Measurements from ENCODE around the gene FUT1. TPM values are rescaled to one million over a fixed set of nuclear protein-coding genes. Genes with fewer than 3 reads are reported as not detected.

FUT1 gene
- total and polyA plus RNA-seq, 2 of the 8 experiments (the other 6 are each of a cell fraction or from before 2014, with no cell fraction given) = 7.4 to 12.9 TPM

GRCh38 chr19:48772503-48772953 lies 20.1 kb upstream of the FUT1 start:
- no peaks in the 10 kb centered on the region for H3K79me1 ChIP-seq (ENCODE audit: low read depth, low read length)
- 92% methylated on average over 13 of the region's 13 CpGs; no CpG with 5 or more reads in 1 of the 2 experiments for WGBS, 2 experiments (ENCODE audit: extremely low coverage in 1 of 2, insufficient coverage in 1 of 2, insufficient read length in 1 of 2, insufficient replicate concordance in 2 of 2, low coverage in 1 of 2, low lambda C conversion rate in 2 of 2, missing lambda C conversion rate in 1 of 2)
- H3K36me3 ChIP-seq (ENCODE audit: control insufficient read depth in 2 of 4, insufficient read depth in 4 of 4, low read length in 3 of 4) = no peaks in the 10 kb centered on the region
- no peak overlapping the region for H2AK5ac ChIP-seq (ENCODE audit: low read depth, low read length)
- no peak overlapping the region for H3K4ac ChIP-seq (replicated peaks; ENCODE audit: insufficient read length, low read depth, low read length)
- H2BK5ac ChIP-seq (ENCODE audit: low read depth, low read length) = no peak overlapping the region
- H3K27ac ChIP-seq (ENCODE audit: low read depth, low read length) = no peak overlapping the region
- H2AFZ ChIP-seq (ENCODE audit: low read length) = peak overlapping the region; percentile 6; the same call in 1 of the 2 replicates
- H2BK20ac ChIP-seq (ENCODE audit: low read length) = no peak overlapping the region
- H3K9ac ChIP-seq (replicated peaks in 1 of 4; ENCODE audit: extremely low read depth in 1 of 4, low read depth in 3 of 4, low read length in 3 of 4) = no peak overlapping the region
- DNase-seq (ENCODE audit: low read depth in 1 of 2, low spot score in 2 of 2) = no peak
- no peak overlapping the region for H2BK120ac ChIP-seq (replicated peaks; ENCODE audit: low read depth, low read length)
- no peak for FAIRE-seq
- H4K8ac ChIP-seq (ENCODE audit: extremely low read depth, insufficient read depth, low read length) = no peak overlapping the region
- no peak overlapping the region for H4K91ac ChIP-seq (replicated peaks; ENCODE audit: insufficient read length, low read length)
- H4K20me1 ChIP-seq (replicated peaks in 1 of 2; ENCODE audit: control insufficient read depth in 1 of 2, insufficient read depth in 2 of 2, low read length in 2 of 2) = no peaks in the 10 kb centered on the region
- H2BK12ac ChIP-seq (ENCODE audit: low read depth, low read length) = no peak overlapping the region
- ChIA-PET CTCF (ENCODE audit: partially characterized antibody) (interaction anchor here (1.1 to 1.2 kb wide), 2 partner anchors 69 to 126 kb away, joined by 4 to 5 read pairs; partner anchors contain the start of gene CA11), POLR2A (ENCODE audit: partially characterized antibody) (interaction anchor here (0.6 to 0.9 kb wide), 5 partner anchors 10 to 77 kb away, joined by 3 to 7 read pairs (median 4); no protein-coding TSS in a partner anchor)
- H2BK15ac ChIP-seq (ENCODE audit: low read length) = no peak overlapping the region
- no peaks in the 10 kb centered on the region for H3K27me3 ChIP-seq (replicated peaks in 1 of 4; ENCODE audit: control insufficient read depth in 3 of 4, extremely low read depth in 1 of 4, insufficient read depth in 3 of 4, low read length in 3 of 4)
- no peak overlapping the region for H3K23ac ChIP-seq (ENCODE audit: insufficient read length)
- H3K4me3 ChIP-seq (ENCODE audit: extremely low read depth in 1 of 4, insufficient read depth in 2 of 4, low read depth in 3 of 4, low read length in 4 of 4) = no peak overlapping the region
- H3K9me3 ChIP-seq (ENCODE audit: insufficient read depth in 2 of 2, low read depth in 1 of 2, low read length in 1 of 2) = no peaks in the 10 kb centered on the region
- no peak overlapping the region for H3K14ac ChIP-seq (ENCODE audit: insufficient read length)
- H4K5ac ChIP-seq (ENCODE audit: insufficient read length, low read depth, low read length) = no peak overlapping the region
- no peak overlapping the region for H3K18ac ChIP-seq (ENCODE audit: extremely low read depth, low read length)
- no peaks in the 10 kb centered on the region for H3K4me1 ChIP-seq (replicated peaks in 1 of 4; ENCODE audit: control insufficient read depth in 3 of 4, insufficient read depth in 4 of 4, low read length in 3 of 4)
- no peak overlapping the region for H3K56ac ChIP-seq (replicated peaks; ENCODE audit: insufficient read length, low read depth, low read length)
- H3K23me2 ChIP-seq (ENCODE audit: low read depth, low read length) = 0 out of 2 replicates have a peak, but pooled peaks cover 2% of the 10 kb centered on the region
- H3K4me2 ChIP-seq (ENCODE audit: insufficient read depth in 1 of 2, low read depth in 2 of 2, low read length in 2 of 2) = no peak overlapping the region
- no peaks in the 10 kb centered on the region for H3K79me2 ChIP-seq (ENCODE audit: control insufficient read depth in 1 of 2, insufficient read depth in 2 of 2, low read length in 2 of 2)
- TF ChIP-seq BCL11A (IDR thresholded peaks at IDR 0.05; ENCODE audit: low read depth in 2 of 2, low read length in 2 of 2) (no peak), ATF3 (IDR thresholded peaks at IDR 0.05; ENCODE audit: insufficient read depth, low read depth, low read length) (no peak), RXRA (IDR thresholded peaks at IDR 0.05; ENCODE audit: insufficient read depth, low read depth, low read length) (no peak), CEBPB (IDR thresholded peaks at IDR 0.05; ENCODE audit: low read depth, low read length) (no peak), FOSL1 (IDR thresholded peaks at IDR 0.05; ENCODE audit: insufficient read depth, low read depth, low read length) (no peak), YY1 (IDR thresholded peaks at IDR 0.05; ENCODE audit: low read depth, low read length) (no peak), CTBP2 (IDR thresholded peaks at IDR 0.05; ENCODE audit: borderline replicate concordance, insufficient read depth, insufficient read length, low read length) (no peak), BRCA1 (IDR thresholded peaks at IDR 0.05; ENCODE audit: low read depth, low read length) (no peak), CHD2 (IDR thresholded peaks at IDR 0.05; ENCODE audit: low read length) (no peak), POU5F1 (IDR thresholded peaks at IDR 0.05; ENCODE audit: low read depth, low read length) (no peak), CBX5 (IDR thresholded peaks at IDR 0.05; ENCODE audit: low read depth, low read length) (no peak), SP4 (IDR thresholded peaks at IDR 0.05; ENCODE audit: low read length) (no peak), RFX5 (IDR thresholded peaks at IDR 0.05; ENCODE audit: borderline replicate concordance, low read depth, low read length) (no peak), POLR2AphosphoS5 (IDR thresholded peaks at IDR 0.05; ENCODE audit: low read depth, low read length) (no peak), EGR1 (IDR thresholded peaks at IDR 0.05; ENCODE audit: borderline replicate concordance, low read depth, low read length) (no peak)

Measured in H1 (cell line).